ENCODE measurements around the gene SLC9A3.

GRCh38 chr5:561408-561807 lies 37.2 kb upstream of the SLC9A3 start:
- no peak for TF ChIP-seq POLR2A (IDR thresholded peaks at IDR 0.05; ENCODE audit: low read depth)
- TF ChIP-seq, protein P1, sequence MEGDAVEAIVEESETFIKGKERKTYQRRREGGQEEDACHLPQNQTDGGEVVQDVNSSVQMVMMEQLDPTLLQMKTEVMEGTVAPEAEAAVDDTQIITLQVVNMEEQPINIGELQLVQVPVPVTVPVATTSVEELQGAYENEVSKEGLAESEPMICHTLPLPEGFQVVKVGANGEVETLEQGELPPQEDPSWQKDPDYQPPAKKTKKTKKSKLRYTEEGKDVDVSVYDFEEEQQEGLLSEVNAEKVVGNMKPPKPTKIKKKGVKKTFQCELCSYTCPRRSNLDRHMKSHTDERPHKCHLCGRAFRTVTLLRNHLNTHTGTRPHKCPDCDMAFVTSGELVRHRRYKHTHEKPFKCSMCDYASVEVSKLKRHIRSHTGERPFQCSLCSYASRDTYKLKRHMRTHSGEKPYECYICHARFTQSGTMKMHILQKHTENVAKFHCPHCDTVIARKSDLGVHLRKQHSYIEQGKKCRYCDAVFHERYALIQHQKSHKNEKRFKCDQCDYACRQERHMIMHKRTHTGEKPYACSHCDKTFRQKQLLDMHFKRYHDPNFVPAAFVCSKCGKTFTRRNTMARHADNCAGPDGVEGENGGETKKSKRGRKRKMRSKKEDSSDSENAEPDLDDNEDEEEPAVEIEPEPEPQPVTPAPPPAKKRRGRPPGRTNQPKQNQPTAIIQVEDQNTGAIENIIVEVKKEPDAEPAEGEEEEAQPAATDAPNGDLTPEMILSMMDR (IDR thresholded peaks at IDR 0.05), result no peak
- TF ChIP-seq POLR2AphosphoS5 (IDR thresholded peaks at IDR 0.05), result no peak

Measured in esophagus muscularis mucosa (tissue), 3 donors.